Aorta (tissue), 5 donors: ENCODE results near the gene ZNF792. TPM values are rescaled to one million over a fixed set of nuclear protein-coding genes. Genes with fewer than 3 reads are reported as not detected.

Experiments
- ATAC-seq: fragments of 200-7000 bp; cut with Tn5 transposase; one replicate; pipeline ENCODE4 v1.9.1; 2022; ENCODE audit warnings: moderate library complexity; ENCODE audit not compliant: low FRiP score
- DNase-seq, 2 donors: peaks; one replicate each; pipeline ENCODE4 v3.0.0-alpha.2; 2020
- H3K27ac ChIP-seq, 2 donors: one replicate each; pipeline ENCODE4 v1.5.1; 2013; ENCODE audit warnings: low read length in 2 of 2, mild to moderate bottlenecking in 2 of 2, moderate library complexity in 2 of 2, control low read depth in 1 of 2, inconsistent platforms in 1 of 2, low read depth in 1 of 2
- H3K27me3 ChIP-seq, 2 donors: one replicate each; pipeline ENCODE4 v1.6.1; 2013; ENCODE audit warnings: control low read depth in 1 of 2, low read length in 1 of 2, mild to moderate bottlenecking in 1 of 2, moderate library complexity in 1 of 2; ENCODE audit not compliant: insufficient read depth in 2 of 2, control insufficient read depth in 1 of 2
- H3K36me3 ChIP-seq, 2 donors: one replicate each; pipeline ENCODE4 v1.6.1; 2013; ENCODE audit warnings: control low read depth in 1 of 2, low read length in 1 of 2, mild to moderate bottlenecking in 1 of 2; ENCODE audit not compliant: insufficient read depth in 2 of 2, control insufficient read depth in 1 of 2
- H3K4me1 ChIP-seq, 2 donors: one replicate each; pipeline ENCODE4 v1.6.1; 2013; ENCODE audit warnings: low read length in 2 of 2, control low read depth in 1 of 2, mild to moderate bottlenecking in 1 of 2, moderate library complexity in 1 of 2; ENCODE audit not compliant: insufficient read depth in 2 of 2, control insufficient read depth in 1 of 2
- H3K4me3 ChIP-seq, 2 donors: one replicate each; pipeline ENCODE4 v1.5.1; 2013; ENCODE audit warnings: low read length in 2 of 2, control low read depth in 1 of 2, mild to moderate bottlenecking in 1 of 2
- H3K9me3 ChIP-seq: one replicate; pipeline ENCODE4 v1.6.1; 2013; ENCODE audit warnings: mild to moderate bottlenecking, low read length; ENCODE audit not compliant: control insufficient read depth
- WGBS, 2 donors: extraction: QIAGEN DNeasy Blood & Tissue Kit; methylation state at CpG; one replicate each; pipeline ENCODE4 v1.1.7; 2013; 5-methylcytosine and 5-hydroxymethylcytosine counted together
- intact Hi-C, 2 donors: fragments of 100-400 bp; cut with DNase I; formaldehyde crosslinking; loops; one replicate each; pipeline versions ENCODE4 v1.14.2 to v1.15.0; 2022
- polyA plus RNA-seq, 2 donors: library from polyadenylated mRNA; stranded (reverse); fragments of 200-250 nt; gene quantifications; one replicate each; pipeline ENCODE4 v1.2.3, GENCODE V29; 2013
- total RNA-seq, 2 donors: library from RNA; stranded (reverse); fragmentation: NEBNext Ultra II Directional; extraction: Animal tissue kit (Norgen Biotek cat#: 25700); gene quantifications; one replicate each; pipeline ENCODE4 v1.2.1, GENCODE V29; 2021
- donor health status: healthy with polysubstance abuse.
- donor health status: Bipolar disorder and iron deficiency.
- donor health status: DM: no; HTN: no; CAD: no.
- donor health status: DM: no; HTN: no; CAD: no.
- donor health status: DM: yes; HTN: yes; CAD: no.

The ZNF792 gene
- total and polyA plus RNA-seq, 4 donors, result 1.0 to 13.5 (median 3.5) TPM

- Histone ChIP-seq H3K36me3 (peaks cover 6 to 25% of the 10 kb centered on the region in 2 donors), H3K27ac (no peak overlapping the region), H3K9me3 (peaks cover 33% of the 10 kb centered on the region), H3K4me1 (peaks cover 0 to 3% of the 10 kb centered on the region in 2 donors), H3K27me3 (no peaks in the 10 kb centered on the region), H3K4me3 (no peak overlapping the region)
- intact Hi-C loops, result no loop called here
- 93 to 96% methylated on average over 22 of the region's 22 CpGs for WGBS, 2 donors
- ATAC-seq (no peak), DNase-seq (no peak)
These were observed 5.9 kb downstream of the ZNF792 start for GRCh38 chr19:34957830-34958751.

- Histone ChIP-seq H3K36me3 (peaks cover 3 to 8% of the 10 kb centered on the region in 2 donors), H3K27ac (no peak overlapping the region), H3K27me3 (no peaks in the 10 kb centered on the region), H3K4me1 (no peaks in the 10 kb centered on the region), H3K9me3 (peaks cover 16% of the 10 kb centered on the region), H3K4me3 (no peak overlapping the region)
- DNase-seq, result no peak
- intact Hi-C loops, result no loop called here
- ATAC-seq, result no peak
These were observed 10.9 kb downstream of the ZNF792 start for GRCh38 chr19:34953092-34953491.

GRCh38 chr19:34943861-34944573, 20.0 kb downstream of the ZNF792 start:
- Histone ChIP-seq H3K4me1 (no peaks in the 10 kb centered on the region), H3K27me3 (no peaks in the 10 kb centered on the region), H3K9me3 (peaks cover 10% of the 10 kb centered on the region), H3K4me3 (no peak overlapping the region), H3K27ac (no peak overlapping the region), H3K36me3 (peaks cover 7 to 15% of the 10 kb centered on the region in 2 donors)
- DNase-seq (no peak), ATAC-seq (no peak)
- intact Hi-C loops, result no loop called here
- 92 to 96% methylated on average over 13 of the region's 13 CpGs for WGBS, 2 donors

- Histone ChIP-seq H3K4me3 (no peak overlapping the region), H3K9me3 (peaks cover 6% of the 10 kb centered on the region), H3K4me1 (no peaks in the 10 kb centered on the region), H3K27me3 (no peaks in the 10 kb centered on the region), H3K27ac (no peak overlapping the region), H3K36me3 (peaks cover 0 to 10% of the 10 kb centered on the region in 2 donors)
- intact Hi-C loops, result no loop called here
- DNase-seq (no peak), ATAC-seq (no peak)
- WGBS, 2 donors, result 78 to 91% methylated on average over 7 to 9 of the region's 10 CpGs
These were observed 25.1 kb downstream of the ZNF792 start for GRCh38 chr19:34938886-34939285.

GRCh38 chr19:34936184-34936583, 27.8 kb downstream of the ZNF792 start:
- DNase-seq, result no peak
- peaks cover 3 to 4% of the 10 kb centered on the region in 2 donors for H3K36me3 ChIP-seq
- WGBS, 2 donors, result 96 to 98% methylated on average over 4 of the region's 4 CpGs
- ATAC-seq, result no peak
- no peaks in the 10 kb centered on the region for H3K27me3 ChIP-seq
- H3K4me1 ChIP-seq, result no peaks in the 10 kb centered on the region
- intact Hi-C loops, result no loop called here
- H3K27ac ChIP-seq, result no peak overlapping the region
- H3K9me3 ChIP-seq, result no peaks in the 10 kb centered on the region
- no peak overlapping the region for H3K4me3 ChIP-seq

- no peak for ATAC-seq
- WGBS, 2 donors, result 96 to 97% methylated on average over 6 of the region's 6 CpGs
- no peak overlapping the region for H3K27ac ChIP-seq
- H3K4me3 ChIP-seq, result no peak overlapping the region
- DNase-seq, result no peak
- peaks cover 3 to 4% of the 10 kb centered on the region in 2 donors for H3K36me3 ChIP-seq
- H3K9me3 ChIP-seq, result no peaks in the 10 kb centered on the region
- no peaks in the 10 kb centered on the region for H3K27me3 ChIP-seq
- H3K4me1 ChIP-seq, result no peaks in the 10 kb centered on the region
- intact Hi-C loops, result no loop called here
These were observed 31.5 kb downstream of the ZNF792 start for GRCh38 chr19:34932494-34932893.

- Histone ChIP-seq H3K27ac (peak within 1 kb of the TSS in 1 of 2 donors; percentile 23), H3K36me3 (peaks cover 0 to 2% of the 10 kb centered on the region in 2 donors), H3K4me3 (peak within 1 kb of the TSS; percentile 56 to 63), H3K9me3 (no peaks in the 10 kb centered on the region), H3K4me1 (no peaks in the 10 kb centered on the region), H3K27me3 (no peaks in the 10 kb centered on the region)
- whole genome bisulfite sequencing, 2 donors, result 0 to 1% methylated on average over 53 of the region's 53 CpGs
- intact Hi-C loops, result no loop called here
- peak; percentile 95 to 97 for DNase-seq
- ATAC-seq, result peak; percentile 98
These were observed 37.2 kb downstream of the ZNF792 start, which contains the start of gene ZNF30 for GRCh38 chr19:34926685-34927375. ZNF30 (plus strand) TSS chr19:34926903; CDS start chr19:34929948, 3,045 bp downstream.

- no peak overlapping the region for H3K27ac ChIP-seq
- H3K4me1 ChIP-seq, result no peaks in the 10 kb centered on the region
- no peak overlapping the region for H3K4me3 ChIP-seq
- WGBS, 2 donors, result 69 to 74% methylated on average over 3 of the region's 3 CpGs
- DNase-seq (no peak), ATAC-seq (no peak)
- no peaks in the 10 kb centered on the region for H3K27me3 ChIP-seq
- H3K9me3 ChIP-seq, result no peaks in the 10 kb centered on the region
- H3K36me3 ChIP-seq, result no peaks in the 10 kb centered on the region
- intact Hi-C loops, result no loop called here
These were observed 37.7 kb downstream of the ZNF792 start for GRCh38 chr19:34926361-34926684.
